Keratinocyte (primary cell): ENCODE measurements around the gene HOXB7. TPM values are rescaled to one million over a fixed set of nuclear protein-coding genes. Genes with fewer than 3 reads are reported as not detected.

ENCODE experiments used
- DNase-seq: peaks from one replicate; pipeline ENCODE4 v3.0.0-alpha.2; 2011; ENCODE audit warnings: low read depth, missing footprints, low spot score
- FAIRE-seq: peaks from 2 replicates; lab custom pipeline; 2011; peaks lifted over from hg19 to GRCh38; lab: Jason Lieb, UNC
- H2AFZ ChIP-seq: 2 replicates; pipeline ENCODE4 v1.6.0; 2012; ENCODE audit warnings: low read length, control low read depth, inconsistent platforms; ENCODE audit not compliant: control insufficient read depth
- H3K27ac ChIP-seq: 2 replicates; pipeline ENCODE4 v1.5.1; 2011; ENCODE audit warnings: low read length; ENCODE audit not compliant: control insufficient read depth, insufficient read depth
- H3K27me3 ChIP-seq: 3 replicates; pipeline ENCODE4 v1.6.0; 2011; ENCODE audit warnings: low read length; ENCODE audit not compliant: control insufficient read depth, insufficient read depth; ENCODE audit errors: extremely low read depth
- H3K36me3 ChIP-seq, 2 experiments: 2 replicates in 1 of 2; 3 replicates in 1 of 2; pipeline ENCODE4 v1.5.1; 2011; ENCODE audit warnings: low read length in 2 of 2, mild to moderate bottlenecking in 1 of 2; ENCODE audit not compliant: control insufficient read depth in 2 of 2, insufficient read depth in 2 of 2; ENCODE audit errors: extremely low read depth in 1 of 2
- H3K4me1 ChIP-seq: 3 replicates; pipeline ENCODE4 v1.5.1; 2011; ENCODE audit warnings: low read length; ENCODE audit not compliant: control insufficient read depth, insufficient read depth; ENCODE audit errors: extremely low read depth
- H3K4me2 ChIP-seq: 3 replicates; pipeline ENCODE4 v1.6.0; 2011; ENCODE audit warnings: low read depth, low read length; ENCODE audit not compliant: control insufficient read depth, insufficient read depth; ENCODE audit errors: extremely low read depth
- H3K4me3 ChIP-seq, 3 experiments: fragments of 200-600 bp in 1 of 3; sonication (generic) in 1 of 3; 2 replicates in 2 of 3; 3 replicates in 1 of 3; pipeline ENCODE4 v1.5.1; 2011 to 2016; ENCODE audit warnings: low read length in 3 of 3, mild to moderate bottlenecking in 3 of 3, control low read depth in 2 of 3, inconsistent platforms in 1 of 3, low read depth in 1 of 3, mixed read lengths in 1 of 3, mixed run types in 1 of 3, moderate library complexity in 1 of 3; ENCODE audit not compliant: control insufficient read depth in 2 of 3, insufficient read depth in 2 of 3; ENCODE audit errors: extremely low read depth in 1 of 3
- H3K79me2 ChIP-seq: 2 replicates; pipeline ENCODE4 v1.6.0; 2012; ENCODE audit warnings: low read length; ENCODE audit not compliant: control insufficient read depth, insufficient read depth
- H3K9ac ChIP-seq: 3 replicates; pipeline ENCODE4 v1.6.0; 2011; ENCODE audit warnings: low read length; ENCODE audit not compliant: control insufficient read depth, insufficient read depth; ENCODE audit errors: extremely low read depth
- H3K9me1 ChIP-seq: 3 replicates; pipeline ENCODE4 v1.6.0; 2011; ENCODE audit warnings: low read length; ENCODE audit not compliant: control insufficient read depth, insufficient read depth; ENCODE audit errors: extremely low read depth
- H3K9me3 ChIP-seq: 2 replicates; pipeline ENCODE4 v1.5.1; 2012; ENCODE audit warnings: low read depth, low read length; ENCODE audit not compliant: control insufficient read depth
- H4K20me1 ChIP-seq: 3 replicates; pipeline ENCODE4 v1.6.0; 2011; ENCODE audit warnings: low read length; ENCODE audit not compliant: control insufficient read depth, insufficient read depth; ENCODE audit errors: extremely low read depth
- EZH2 ChIP-seq: IDR thresholded peaks from one replicate; pipeline ENCODE4 v1.6.1; 2012; ENCODE audit warnings: inconsistent platforms, mild to moderate bottlenecking, low read length, moderate library complexity
- dilution Hi-C: fragments of 300-500 bp; cut with MboI; formaldehyde crosslinking; loops from one replicate; pipeline ENCODE4 v1.7.0; 2020; ENCODE audit warnings: low sequenced_read_pairs; ENCODE audit not compliant: extremely low pct_ligation_motif_present
- polyA plus RNA-seq, 5 experiments: library from polyadenylated mRNA; depleted of rRNA in 3 of 5; stranded (reverse) in 3 of 5; stranded (forward) in 1 of 5; unstranded in 1 of 5; fragments of >200 nt; gene quantifications; 1 replicate in 1 of 5; 2 replicates in 3 of 5; 3 replicates in 1 of 5; pipeline versions ENCODE4 v1.2.1 to v1.2.3, GENCODE V29; 2011 to 2012; ENCODE audit warnings: missing spikeins in 2 of 5, low read depth in 1 of 5, low replicate concordance in 1 of 5
- TF ChIP-seq, protein P1 (sequence below), 3 experiments: IDR thresholded peaks in 1 of 3; conservative IDR thresholded peaks in 1 of 3; optimal IDR thresholded peaks in 1 of 3; 2 replicates in 2 of 3; 3 replicates in 1 of 3; pipeline versions ENCODE3 to v1.5.1; 2011; ENCODE audit warnings: low read length in 3 of 3, mild to moderate bottlenecking in 3 of 3, moderate library complexity in 2 of 3, control low read depth in 1 of 3, inconsistent platforms in 1 of 3; ENCODE audit not compliant: insufficient read depth in 2 of 3; ENCODE audit errors: extremely low read depth in 1 of 3

HOXB7 gene
- polyA plus RNA-seq, 1 donor (not counting 4 experiments of a cell fraction or from before 2014, with no cell fraction given): 1.0 TPM

DNA sequence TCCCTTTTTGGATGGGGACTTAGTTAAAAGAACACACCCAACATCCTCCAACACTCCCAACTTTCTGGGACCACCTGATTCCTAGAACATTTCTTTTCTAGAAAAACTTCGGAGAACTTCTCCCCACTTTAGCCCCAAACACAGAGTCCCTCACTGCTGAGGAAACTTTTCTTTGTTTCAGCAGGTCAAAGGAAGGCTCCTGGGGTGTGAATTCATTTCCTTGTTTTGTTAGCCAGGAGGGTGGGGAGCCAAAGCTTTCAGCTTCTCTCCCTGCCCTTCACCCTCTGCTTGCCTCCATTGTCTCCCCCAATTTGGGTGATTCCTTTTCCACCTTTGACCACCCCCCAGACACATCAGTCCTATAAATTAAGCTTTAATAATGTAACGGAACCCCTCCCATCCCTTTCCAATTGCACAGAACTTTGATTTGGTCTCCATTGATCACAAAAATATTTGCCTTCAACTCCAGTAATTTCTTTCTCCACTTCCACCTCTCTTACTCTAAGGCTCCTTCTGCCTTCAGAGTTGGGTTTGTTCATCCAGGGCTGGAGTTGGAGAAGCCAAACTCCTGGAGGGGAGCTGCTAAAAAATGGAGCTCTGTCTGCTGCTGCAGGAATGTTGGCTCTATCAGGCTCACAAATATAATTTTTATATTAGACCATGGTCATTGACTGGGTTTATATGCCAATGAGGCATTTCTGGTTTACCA lies 43.0 kb downstream of the HOXB7 start:
- Histone ChIP-seq H4K20me1 (no peaks in the 10 kb centered on the region), H3K9me1 (no peaks in the 10 kb centered on the region), H2AFZ (no peak overlapping the region), H3K79me2 (no peaks in the 10 kb centered on the region), H3K9ac (no peak overlapping the region), H3K4me3 (no peak overlapping the region), H3K27me3 (peaks cover 82% of the 10 kb centered on the region), H3K4me1 (peaks cover 1% of the 10 kb centered on the region), H3K27ac (no peak overlapping the region), H3K4me2 (no peak overlapping the region), H3K36me3 (peaks cover 0 to 1% of the 10 kb centered on the region in 2 experiments), H3K9me3 (no peaks in the 10 kb centered on the region)
- no peak for TF ChIP-seq EZH2
- TF ChIP-seq, protein P1, sequence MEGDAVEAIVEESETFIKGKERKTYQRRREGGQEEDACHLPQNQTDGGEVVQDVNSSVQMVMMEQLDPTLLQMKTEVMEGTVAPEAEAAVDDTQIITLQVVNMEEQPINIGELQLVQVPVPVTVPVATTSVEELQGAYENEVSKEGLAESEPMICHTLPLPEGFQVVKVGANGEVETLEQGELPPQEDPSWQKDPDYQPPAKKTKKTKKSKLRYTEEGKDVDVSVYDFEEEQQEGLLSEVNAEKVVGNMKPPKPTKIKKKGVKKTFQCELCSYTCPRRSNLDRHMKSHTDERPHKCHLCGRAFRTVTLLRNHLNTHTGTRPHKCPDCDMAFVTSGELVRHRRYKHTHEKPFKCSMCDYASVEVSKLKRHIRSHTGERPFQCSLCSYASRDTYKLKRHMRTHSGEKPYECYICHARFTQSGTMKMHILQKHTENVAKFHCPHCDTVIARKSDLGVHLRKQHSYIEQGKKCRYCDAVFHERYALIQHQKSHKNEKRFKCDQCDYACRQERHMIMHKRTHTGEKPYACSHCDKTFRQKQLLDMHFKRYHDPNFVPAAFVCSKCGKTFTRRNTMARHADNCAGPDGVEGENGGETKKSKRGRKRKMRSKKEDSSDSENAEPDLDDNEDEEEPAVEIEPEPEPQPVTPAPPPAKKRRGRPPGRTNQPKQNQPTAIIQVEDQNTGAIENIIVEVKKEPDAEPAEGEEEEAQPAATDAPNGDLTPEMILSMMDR (optimal IDR thresholded peaks at IDR 0.05 in 1 of 3, IDR thresholded peaks at IDR 0.05 in 1 of 3, conservative IDR thresholded peaks at IDR 0.05 in 1 of 3; ENCODE audit: extremely low read depth in 1 of 3, insufficient read depth in 2 of 3, low read length in 3 of 3): no peak
- dilution Hi-C loops: no loop called here
- no peak for DNase-seq
- FAIRE-seq: no peak

DNA sequence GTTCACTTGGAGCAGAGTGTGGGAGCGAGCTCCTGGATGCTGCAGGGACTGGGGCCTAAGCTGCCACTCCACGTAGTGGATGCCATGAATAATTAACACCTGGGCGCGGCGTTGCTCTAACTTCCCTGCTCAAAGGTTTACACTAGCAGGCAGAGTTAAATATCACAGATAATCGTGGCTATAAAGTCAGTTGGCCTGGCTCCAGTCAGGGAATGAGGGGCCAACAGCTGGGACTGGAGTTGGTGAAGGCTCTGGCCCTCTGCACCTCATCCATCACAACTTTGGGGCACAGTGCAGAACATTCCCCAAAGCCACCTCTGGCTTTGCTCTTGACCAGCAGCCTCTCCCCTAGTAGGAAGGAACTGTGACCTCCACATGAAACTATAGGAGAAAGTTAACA lies 43.6 kb downstream of the HOXB7 start:
- no peak for TF ChIP-seq EZH2
- TF ChIP-seq, protein P1 (optimal IDR thresholded peaks at IDR 0.05 in 1 of 3, IDR thresholded peaks at IDR 0.05 in 1 of 3, conservative IDR thresholded peaks at IDR 0.05 in 1 of 3; ENCODE audit: extremely low read depth in 1 of 3, insufficient read depth in 2 of 3, low read length in 3 of 3): no peak
- Histone ChIP-seq H2AFZ (no peak overlapping the region), H3K9me3 (no peaks in the 10 kb centered on the region), H3K9ac (no peak overlapping the region), H3K4me3 (no peak overlapping the region), H4K20me1 (no peaks in the 10 kb centered on the region), H3K9me1 (no peaks in the 10 kb centered on the region), H3K4me1 (no peaks in the 10 kb centered on the region), H3K79me2 (no peaks in the 10 kb centered on the region), H3K27ac (no peak overlapping the region), H3K36me3 (peaks cover 0 to 2% of the 10 kb centered on the region in 2 experiments), H3K27me3 (peaks cover 79% of the 10 kb centered on the region), H3K4me2 (no peak overlapping the region)
- dilution Hi-C loops: no loop called here
- FAIRE-seq (no peak), DNase-seq (no peak)
